Ishikawa (cell line): ENCODE data around the gene PSEN1.

Source experiments
- EP300 ChIP-seq: IDR thresholded peaks from 2 replicates; pipeline ENCODE4 v1.6.1; 2012; ENCODE audit warnings: borderline replicate concordance
- MAX ChIP-seq: IDR thresholded peaks from 2 replicates; pipeline ENCODE4 v1.6.1; 2012
- NFIC ChIP-seq: IDR thresholded peaks from 2 replicates; pipeline ENCODE4 v1.6.1; 2012
- RAD21 ChIP-seq: IDR thresholded peaks from 2 replicates; pipeline ENCODE4 v1.6.1; 2012; ENCODE audit warnings: low read depth
- TAF1 ChIP-seq: IDR thresholded peaks from 2 replicates; pipeline ENCODE4 v1.6.1; 2012; ENCODE audit warnings: low read depth, mild to moderate bottlenecking
- TCF12 ChIP-seq: IDR thresholded peaks from 2 replicates; pipeline ENCODE4 v1.6.1; 2012; ENCODE audit warnings: low read depth
- TEAD4 ChIP-seq: IDR thresholded peaks from 2 replicates; pipeline ENCODE4 v1.6.1; 2012
- USF1 ChIP-seq: IDR thresholded peaks from 2 replicates; pipeline ENCODE4 v1.6.1; 2012
- TF ChIP-seq, protein P1 (sequence below): IDR thresholded peaks from 2 replicates; pipeline ENCODE4 v1.6.1; 2012; ENCODE audit warnings: low read depth, mild to moderate bottlenecking

DNA sequence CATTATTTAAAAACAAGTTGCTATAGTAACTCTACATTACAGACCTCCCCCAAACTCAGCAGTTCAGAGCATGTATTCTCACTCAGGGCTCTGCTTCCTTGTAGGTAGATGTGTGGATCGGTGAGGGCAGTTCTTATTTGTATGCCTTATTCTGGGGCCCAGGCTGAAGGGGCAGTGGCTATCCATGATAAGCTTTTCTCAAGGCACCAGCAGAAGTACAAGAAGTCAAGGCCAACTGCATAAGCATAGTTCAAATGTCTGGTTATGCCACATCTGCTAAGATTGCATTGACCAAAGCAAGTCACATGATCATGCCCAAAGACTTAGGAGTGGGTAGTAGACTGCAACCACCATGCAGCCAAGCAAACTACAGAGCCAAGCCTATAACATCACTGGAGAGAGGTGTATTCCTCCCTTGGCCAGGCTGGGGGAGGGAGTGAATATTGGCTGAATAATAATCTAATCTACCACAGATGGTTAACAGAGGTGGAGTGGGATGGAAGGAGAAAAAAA lies 4.6 kb downstream of the PSEN1 start:
- TF ChIP-seq NFIC (no peak), MAX (no peak), TEAD4 (no peak), USF1 (0 out of 2 replicates have a peak, but pooled peaks have one; percentile 23), RAD21 (no peak), TAF1 (no peak), TCF12 (no peak), EP300 (no peak)
- TF ChIP-seq, protein P1, sequence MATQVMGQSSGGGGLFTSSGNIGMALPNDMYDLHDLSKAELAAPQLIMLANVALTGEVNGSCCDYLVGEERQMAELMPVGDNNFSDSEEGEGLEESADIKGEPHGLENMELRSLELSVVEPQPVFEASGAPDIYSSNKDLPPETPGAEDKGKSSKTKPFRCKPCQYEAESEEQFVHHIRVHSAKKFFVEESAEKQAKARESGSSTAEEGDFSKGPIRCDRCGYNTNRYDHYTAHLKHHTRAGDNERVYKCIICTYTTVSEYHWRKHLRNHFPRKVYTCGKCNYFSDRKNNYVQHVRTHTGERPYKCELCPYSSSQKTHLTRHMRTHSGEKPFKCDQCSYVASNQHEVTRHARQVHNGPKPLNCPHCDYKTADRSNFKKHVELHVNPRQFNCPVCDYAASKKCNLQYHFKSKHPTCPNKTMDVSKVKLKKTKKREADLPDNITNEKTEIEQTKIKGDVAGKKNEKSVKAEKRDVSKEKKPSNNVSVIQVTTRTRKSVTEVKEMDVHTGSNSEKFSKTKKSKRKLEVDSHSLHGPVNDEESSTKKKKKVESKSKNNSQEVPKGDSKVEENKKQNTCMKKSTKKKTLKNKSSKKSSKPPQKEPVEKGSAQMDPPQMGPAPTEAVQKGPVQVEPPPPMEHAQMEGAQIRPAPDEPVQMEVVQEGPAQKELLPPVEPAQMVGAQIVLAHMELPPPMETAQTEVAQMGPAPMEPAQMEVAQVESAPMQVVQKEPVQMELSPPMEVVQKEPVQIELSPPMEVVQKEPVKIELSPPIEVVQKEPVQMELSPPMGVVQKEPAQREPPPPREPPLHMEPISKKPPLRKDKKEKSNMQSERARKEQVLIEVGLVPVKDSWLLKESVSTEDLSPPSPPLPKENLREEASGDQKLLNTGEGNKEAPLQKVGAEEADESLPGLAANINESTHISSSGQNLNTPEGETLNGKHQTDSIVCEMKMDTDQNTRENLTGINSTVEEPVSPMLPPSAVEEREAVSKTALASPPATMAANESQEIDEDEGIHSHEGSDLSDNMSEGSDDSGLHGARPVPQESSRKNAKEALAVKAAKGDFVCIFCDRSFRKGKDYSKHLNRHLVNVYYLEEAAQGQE: no peak
